K562 (cell line): ENCODE data around the gene MICALL2. TPM values are rescaled to one million over a fixed set of nuclear protein-coding genes. Genes with fewer than 3 reads are reported as not detected.

Experiments used
- ATAC-seq: fragments of 200-7000 bp; cut with Tn5 transposase; 3 replicates; pipeline ENCODE4 v1.9.1; 2020; ENCODE audit warnings: moderate library complexity
- BruUV-seq: library from RNA; stranded (reverse); fragments of 400-500 nt; replicated peaks from 2 replicates; lab custom pipeline; 2021; lab: Mats Ljungman, UMichigan
- CTCF ChIA-PET: fragments of 300-600 bp; formaldehyde crosslinking; extraction: SDS; loops from one replicate; lab custom pipeline; 2021; ENCODE audit warnings: low intra/inter-chr PET ratio; lab: Yijun Ruan, JAX
- POLR2A ChIA-PET: fragments of 300-600, 350-650 bp; sonication (Branson Sonifier 250); formaldehyde crosslinking; extraction: SDS; loops from one replicate; lab custom pipeline; 2021; ENCODE audit warnings: antibody characterized with exemption, inconsistent platforms; lab: Yijun Ruan, JAX
- DNase-seq, 4 experiments: peaks; one replicate each; pipeline versions ENCODE4 v3.0.0 to v3.0.0-alpha.2; 2011 to 2018; ENCODE audit warnings: low spot score in 3 of 4, mixed read lengths in 3 of 4; ENCODE audit errors: extremely low read depth in 1 of 4
- FAIRE-seq: peaks from 2 replicates; lab custom pipeline; 2011; peaks lifted over from hg19 to GRCh38; lab: Jason Lieb, UNC
- H2AFZ ChIP-seq: 2 replicates; pipeline ENCODE4 v1.6.0; 2011; ENCODE audit warnings: low read depth, low read length, control low read depth, inconsistent platforms
- H3K27ac ChIP-seq: fragments of 200-600 bp; 3 replicates; pipeline ENCODE4 v1.8.0; 2011; ENCODE audit warnings: low read depth, mild to moderate bottlenecking, control low read depth, inconsistent platforms, low read length, moderate library complexity, mixed read lengths; ENCODE audit errors: extremely low read depth
- H3K27me3 ChIP-seq, 2 experiments: fragments of 300-600 bp in 1 of 2; 2 replicates in 1 of 2; 3 replicates in 1 of 2; pipeline versions ENCODE4 v1.6.0 to v1.8.0; 2011; ENCODE audit warnings: inconsistent platforms in 2 of 2, low read length in 2 of 2, mild to moderate bottlenecking in 1 of 2, mixed read lengths in 1 of 2, moderate library complexity in 1 of 2; ENCODE audit not compliant: control insufficient read depth in 2 of 2, insufficient read depth in 2 of 2
- H3K36me3 ChIP-seq: fragments of 300-600 bp; 3 replicates; pipeline ENCODE4 v1.8.0; 2011; ENCODE audit warnings: mild to moderate bottlenecking, low read length, inconsistent platforms; ENCODE audit not compliant: control insufficient read depth, insufficient read depth
- H3K4me1 ChIP-seq, 2 experiments: fragments of 200-600 bp in 1 of 2; replicated peaks in 1 of 2; 2 replicates in 1 of 2; 3 replicates in 1 of 2; pipeline versions ENCODE4 v1.5.1 to v1.8.0; 2011; ENCODE audit warnings: inconsistent platforms in 2 of 2, low read length in 2 of 2, mild to moderate bottlenecking in 1 of 2, mixed read lengths in 1 of 2, moderate library complexity in 1 of 2; ENCODE audit not compliant: control insufficient read depth in 2 of 2, insufficient read depth in 2 of 2
- H3K4me2 ChIP-seq: 2 replicates; pipeline ENCODE4 v1.6.1; 2011; ENCODE audit warnings: low read length, control low read depth, inconsistent platforms, mixed read lengths; ENCODE audit not compliant: insufficient read depth
- H3K4me3 ChIP-seq: fragments of 200-600 bp; sonication (generic), shearing (Covaris generic); 2 replicates; pipeline ENCODE4 v1.5.1; 2016; ENCODE audit warnings: control low read depth, inconsistent platforms
- H3K79me2 ChIP-seq: fragments of 200-600 bp; 3 replicates; pipeline ENCODE4 v1.8.0; 2011; ENCODE audit warnings: low read length, inconsistent platforms; ENCODE audit not compliant: control insufficient read depth, insufficient read depth
- H3K9ac ChIP-seq, 2 experiments: 2 replicates each; pipeline versions ENCODE4 v1.6.0 to v1.6.1; 2011; ENCODE audit warnings: low read depth in 2 of 2, low read length in 2 of 2, control low read depth in 1 of 2, inconsistent platforms in 1 of 2, mild to moderate bottlenecking in 1 of 2, mixed read lengths in 1 of 2; ENCODE audit not compliant: insufficient read depth in 1 of 2
- H3K9me1 ChIP-seq: one replicate; pipeline ENCODE4 v1.6.0; 2011; ENCODE audit warnings: inconsistent platforms, mild to moderate bottlenecking, low read length, moderate library complexity; ENCODE audit not compliant: control insufficient read depth, insufficient read depth
- H3K9me3 ChIP-seq: replicated peaks from 2 replicates; pipeline ENCODE4 v1.5.1; 2011; ENCODE audit warnings: low read depth, low read length, inconsistent platforms; ENCODE audit not compliant: control insufficient read depth, insufficient read depth
- H4K20me1 ChIP-seq: replicated peaks from 2 replicates; pipeline ENCODE4 v1.6.1; 2011; ENCODE audit warnings: low read length, inconsistent platforms, mixed read lengths; ENCODE audit not compliant: control insufficient read depth, insufficient read depth
- BRF1 ChIP-seq: IDR thresholded peaks from 3 replicates; pipeline ENCODE4 v1.6.1; 2011; ENCODE audit warnings: borderline replicate concordance, mild to moderate bottlenecking; ENCODE audit not compliant: insufficient read length; ENCODE audit errors: extremely low read depth
- FIP1L1 ChIP-seq: fragments of 200-400 bp; formaldehyde crosslinking; IDR thresholded peaks from 2 replicates; pipeline ENCODE4 v1.6.1; 2018; ENCODE audit warnings: mild to moderate bottlenecking, low read depth, low read length; ENCODE audit not compliant: poor library complexity, severe bottlenecking
- GATA2 ChIP-seq: sonication (generic); formaldehyde crosslinking; IDR thresholded peaks from 2 replicates; pipeline ENCODE4 v1.4.0; 2020; ENCODE audit warnings: mild to moderate bottlenecking, missing genetic modification reagents
- KDM5B ChIP-seq: fragments of 200-600 bp; sonication (generic); IDR thresholded peaks from 2 replicates; pipeline ENCODE4 v1.6.1; 2012; ENCODE audit warnings: low read depth, mild to moderate bottlenecking, moderate library complexity, low read length, control low read depth, inconsistent platforms; ENCODE audit not compliant: insufficient replicate concordance
- MYBL2 ChIP-seq, 2 experiments: fragments of 450-650 bp in 1 of 2; sonication (generic) in 1 of 2; formaldehyde crosslinking in 1 of 2; IDR thresholded peaks; 2 replicates each; pipeline versions ENCODE4 v1.6.1 to v1.8.1; 2017 to 2022; ENCODE audit warnings: borderline replicate concordance in 1 of 2, inconsistent platforms in 1 of 2, low read depth in 1 of 2, mild to moderate bottlenecking in 1 of 2, missing genetic modification reagents in 1 of 2, moderate library complexity in 1 of 2
- POLR2H ChIP-seq: IDR thresholded peaks from 2 replicates; pipeline ENCODE4 v1.6.1; 2016; ENCODE audit warnings: missing genetic modification characterization, low read depth, mild to moderate bottlenecking, control low read depth, missing compliant biosample characterization, moderate library complexity
- PYGO2 ChIP-seq: fragments of 450-650 bp; IDR thresholded peaks from 2 replicates; pipeline ENCODE4 v1.6.1; 2016; ENCODE audit warnings: mild to moderate bottlenecking, missing genetic modification characterization, moderate library complexity, missing compliant biosample characterization
- TCF7L2 ChIP-seq: fragments of 150-350 bp; IDR thresholded peaks from 2 replicates; pipeline ENCODE4 v1.6.1; 2016; ENCODE audit warnings: low read depth, mild to moderate bottlenecking, low read length, moderate library complexity
- XRCC5 ChIP-seq: fragments of 200-400 bp; formaldehyde crosslinking; IDR thresholded peaks from 2 replicates; pipeline ENCODE4 v1.6.1; 2017; ENCODE audit warnings: low read depth, mild to moderate bottlenecking, low read length
- ZNF77 ChIP-seq: fragments of 250-450 bp; sonication (Bioruptor Pico); IDR thresholded peaks from 2 replicates; pipeline ENCODE4 v1.5.0; 2020
- WGBS: fragments of 100-300 bp; shearing (Covaris generic); methylation state at CpG from one replicate; pipeline ENCODE4 v1.1.6; 2016; ENCODE audit warnings: low coverage, mixed read lengths; ENCODE audit not compliant: insufficient coverage; ENCODE audit errors: missing lambda C conversion rate; 5-methylcytosine and 5-hydroxymethylcytosine counted together
- in situ Hi-C: fragments of 300-500 bp; cut with MboI; formaldehyde crosslinking; loops from 4 replicates; pipeline ENCODE4 v1.15.0; 2018; ENCODE audit warnings: inconsistent platforms, mixed read lengths
- intact Hi-C: fragments of 100-400 bp; cut with micrococcal nuclease; formaldehyde crosslinking; loops from 2 replicates; pipeline ENCODE4 v1.14.2; 2022
- polyA plus RNA-seq, 8 experiments: library from polyadenylated mRNA; depleted of rRNA in 4 of 8; stranded (reverse) in 5 of 8; unstranded in 3 of 8; fragments of >200 nt; fragmentation: Nextera tagmentation in 2 of 8; fragmentation: Illumina TruSeq in 1 of 8; extraction: Ambion mirVana in 2 of 8; extraction: Trizol in 1 of 8; gene quantifications; 2 replicates each; pipeline versions ENCODE4 v1.2.1 to v1.2.3, GENCODE V29; 2011 to 2014; ENCODE audit warnings: inconsistent platforms in 1 of 8, missing spikeins in 1 of 8
- total RNA-seq, 7 experiments: library from RNA; depleted of rRNA in 6 of 7; stranded (reverse); fragments of >200 nt in 6 of 7; fragmentation: Illumina TruSeq in 2 of 7; extraction: Trizol in 2 of 7; gene quantifications; 2 replicates each; pipeline versions ENCODE4 v1.2.1 to v1.2.3, GENCODE V29; 2011 to 2021; ENCODE audit warnings: low replicate concordance in 1 of 7
- TF ChIP-seq, protein P1 (sequence below): fragments of 450-650 bp; formaldehyde crosslinking; conservative IDR thresholded peaks from 2 replicates; pipeline ENCODE4 v1.4.0; 2022; ENCODE audit warnings: mild to moderate bottlenecking, missing genetic modification characterization

Gene MICALL2
- total and polyA plus RNA-seq, 9 of the 15 experiments (the other 6 are each of a cell fraction or from before 2014, with no cell fraction given), result 1.8 to 103 (median 17.0) TPM

DNA sequence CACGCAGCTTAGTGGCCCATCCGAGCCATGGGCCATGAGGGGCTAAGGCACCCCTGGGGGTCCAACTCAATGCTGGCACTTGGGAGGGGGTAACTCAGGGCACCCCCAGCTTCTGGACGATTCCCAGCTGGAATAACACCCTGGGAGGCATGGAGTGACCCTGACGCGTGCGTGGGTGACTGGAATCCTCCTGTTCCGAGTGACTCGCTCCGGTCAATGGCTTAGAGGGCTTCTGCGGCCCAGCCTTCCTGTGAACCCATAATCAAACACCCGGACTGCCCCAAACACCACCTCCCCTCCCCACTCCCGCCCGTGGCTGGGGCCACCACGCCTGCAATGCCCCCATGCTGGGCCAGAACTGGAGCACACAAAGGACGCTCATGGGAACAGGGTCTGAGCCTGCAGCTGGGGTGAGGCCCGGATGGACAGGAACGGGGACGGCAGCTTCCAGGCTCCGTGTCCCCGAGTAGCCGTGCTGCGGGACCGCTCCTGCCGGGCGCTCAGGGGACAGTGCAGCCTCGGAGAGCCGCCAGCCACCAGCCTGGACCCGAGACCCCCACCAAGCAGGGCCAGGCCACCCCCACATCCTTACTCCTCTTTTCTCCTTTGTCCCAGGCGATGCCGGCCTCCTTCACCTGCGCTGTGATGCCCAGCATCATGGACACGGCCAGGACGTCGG is 36.4 kb upstream of the MICALL2 start:
- Histone ChIP-seq H3K9me3 (no peaks in the 10 kb centered on the region), H4K20me1 (no peaks in the 10 kb centered on the region), H3K9me1 (no peaks in the 10 kb centered on the region), H3K4me3 (no peak overlapping the region), H3K4me1 (peaks cover 0 to 4% of the 10 kb centered on the region in 2 experiments; a peak in 1 of 5 replicates), H2AFZ (no peak overlapping the region), H3K9ac (no peak overlapping the region), H3K4me2 (no peak overlapping the region), H3K79me2 (no peaks in the 10 kb centered on the region), H3K36me3 (peaks cover 82% of the 10 kb centered on the region; the same call in 2 of the 3 replicates), H3K27ac (no peak overlapping the region), H3K27me3 (no peaks in the 10 kb centered on the region)
- ChIA-PET POLR2A (interaction anchor here (1.1 kb wide), 1 partner anchor 20 kb away, joined by 3 read pairs; no protein-coding TSS in a partner anchor), CTCF (no interaction called here)
- DNase-seq (no peak), ATAC-seq (no peak), FAIRE-seq (no peak)
- no TSS peak for BruUV-seq
- in situ Hi-C loops (no loop called here), intact Hi-C loops (no loop called here)
- 93% methylated on average over 28 of the region's 34 CpGs for WGBS
- TF ChIP-seq ZNF77 (CRISPR knock-in tag) (no peak), KDM5B (no peak), PYGO2 (no peak), XRCC5 (no peak), BRF1 (no peak), MYBL2 (IDR thresholded peaks at IDR 0.05; ENCODE audit: low read depth) (no peak), MYBL2 (CRISPR knock-in tag; IDR thresholded peaks at IDR 0.05; ENCODE audit: borderline replicate concordance) (no peak), FIP1L1 (no peak), TCF7L2 (no peak), GATA2 (no peak), POLR2H (tag) (no peak)
- TF ChIP-seq, protein P1, sequence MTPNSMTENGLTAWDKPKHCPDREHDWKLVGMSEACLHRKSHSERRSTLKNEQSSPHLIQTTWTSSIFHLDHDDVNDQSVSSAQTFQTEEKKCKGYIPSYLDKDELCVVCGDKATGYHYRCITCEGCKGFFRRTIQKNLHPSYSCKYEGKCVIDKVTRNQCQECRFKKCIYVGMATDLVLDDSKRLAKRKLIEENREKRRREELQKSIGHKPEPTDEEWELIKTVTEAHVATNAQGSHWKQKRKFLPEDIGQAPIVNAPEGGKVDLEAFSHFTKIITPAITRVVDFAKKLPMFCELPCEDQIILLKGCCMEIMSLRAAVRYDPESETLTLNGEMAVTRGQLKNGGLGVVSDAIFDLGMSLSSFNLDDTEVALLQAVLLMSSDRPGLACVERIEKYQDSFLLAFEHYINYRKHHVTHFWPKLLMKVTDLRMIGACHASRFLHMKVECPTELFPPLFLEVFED (CRISPR knock-in tag), result no peak
